ENCODE measurements around the gene OPRD1.

OPRD1 gene

DNA sequence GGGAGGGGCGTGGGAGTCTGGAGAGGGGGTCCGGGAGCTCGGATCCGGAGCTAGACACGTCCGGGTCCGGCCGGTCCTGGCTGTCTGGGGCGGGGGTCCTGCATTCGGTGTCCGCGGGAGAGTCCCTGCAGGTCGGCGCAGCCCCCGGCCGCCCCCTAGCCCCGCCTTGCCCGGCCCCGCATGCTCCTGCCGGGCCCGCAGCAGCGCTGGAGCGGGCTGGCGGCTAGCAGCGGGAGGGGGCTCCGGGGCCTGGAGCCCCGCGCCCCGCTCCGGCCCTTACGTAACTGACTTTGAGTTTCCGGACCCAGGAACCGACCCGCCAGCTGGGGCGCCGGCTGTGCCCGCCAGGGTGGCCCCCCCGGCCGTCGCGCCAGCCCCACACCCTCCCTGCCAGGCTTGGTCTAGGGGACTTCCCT is 75.5 kb downstream of the OPRD1 start:
- Mint-ChIP-seq H3K4me1 (peaks cover 21% of the 10 kb centered on the region), H3K27me3 (ENCODE audit: low read depth) (peaks cover 33% of the 10 kb centered on the region), H3K4me3 (peak overlapping the region; percentile 94 to 97 (median 94)), H3K27ac (peak overlapping the region; percentile 30 to 83 (median 56)), H3K9me3 (no peaks in the 10 kb centered on the region), H3K36me3 (ENCODE audit: low read depth) (no peaks in the 10 kb centered on the region)
- TF ChIP-seq, protein P1, sequence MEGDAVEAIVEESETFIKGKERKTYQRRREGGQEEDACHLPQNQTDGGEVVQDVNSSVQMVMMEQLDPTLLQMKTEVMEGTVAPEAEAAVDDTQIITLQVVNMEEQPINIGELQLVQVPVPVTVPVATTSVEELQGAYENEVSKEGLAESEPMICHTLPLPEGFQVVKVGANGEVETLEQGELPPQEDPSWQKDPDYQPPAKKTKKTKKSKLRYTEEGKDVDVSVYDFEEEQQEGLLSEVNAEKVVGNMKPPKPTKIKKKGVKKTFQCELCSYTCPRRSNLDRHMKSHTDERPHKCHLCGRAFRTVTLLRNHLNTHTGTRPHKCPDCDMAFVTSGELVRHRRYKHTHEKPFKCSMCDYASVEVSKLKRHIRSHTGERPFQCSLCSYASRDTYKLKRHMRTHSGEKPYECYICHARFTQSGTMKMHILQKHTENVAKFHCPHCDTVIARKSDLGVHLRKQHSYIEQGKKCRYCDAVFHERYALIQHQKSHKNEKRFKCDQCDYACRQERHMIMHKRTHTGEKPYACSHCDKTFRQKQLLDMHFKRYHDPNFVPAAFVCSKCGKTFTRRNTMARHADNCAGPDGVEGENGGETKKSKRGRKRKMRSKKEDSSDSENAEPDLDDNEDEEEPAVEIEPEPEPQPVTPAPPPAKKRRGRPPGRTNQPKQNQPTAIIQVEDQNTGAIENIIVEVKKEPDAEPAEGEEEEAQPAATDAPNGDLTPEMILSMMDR (IDR thresholded peaks at IDR 0.05; ENCODE audit: unreplicated experiment in 3 of 3): no peak

DNA sequence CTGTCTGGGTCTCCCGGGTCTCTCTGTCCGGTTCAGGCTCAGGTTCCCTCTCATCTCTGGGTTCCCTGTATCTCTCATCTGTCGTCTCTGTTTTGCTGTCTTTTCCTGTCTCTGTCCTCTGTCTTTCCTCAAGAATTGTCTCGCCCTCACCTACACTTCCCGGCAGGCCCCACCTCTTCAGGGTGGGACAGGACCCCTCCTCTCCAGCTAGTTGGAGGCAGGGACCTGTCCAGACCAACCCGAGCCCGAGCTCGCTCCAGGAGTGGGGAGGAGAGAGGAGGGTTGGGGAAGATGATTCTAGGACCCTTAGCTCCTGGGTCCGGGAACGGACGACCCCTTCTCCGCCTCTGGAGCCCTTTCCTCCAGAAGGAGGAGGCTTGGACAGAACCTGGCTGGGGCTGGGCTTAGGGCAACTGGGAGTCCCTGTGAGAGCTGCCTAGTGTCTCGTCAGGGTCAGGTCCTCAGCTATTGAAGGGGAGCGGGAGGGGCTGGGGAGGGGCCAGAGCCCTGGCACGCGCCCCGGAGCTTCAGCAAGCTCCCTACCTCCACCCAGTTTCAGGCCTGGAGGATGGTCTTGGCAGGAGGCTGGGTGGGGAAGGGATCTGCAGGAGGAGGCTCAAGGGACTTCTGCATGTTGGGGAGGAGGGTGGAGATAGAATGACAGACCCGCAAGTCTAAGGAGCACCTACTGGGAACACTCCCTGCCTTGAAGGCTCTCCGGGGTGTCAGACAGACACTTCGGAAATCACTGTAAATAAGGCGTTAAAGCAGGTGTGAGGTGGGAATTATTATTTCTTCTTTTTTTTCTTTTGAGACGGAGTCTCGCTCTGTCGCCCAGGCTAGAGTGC is 76.1 kb downstream of the OPRD1 start:
- Mint-ChIP-seq H3K27ac (peak overlapping the region; percentile 30 to 83 (median 56)), H3K9me3 (no peaks in the 10 kb centered on the region), H3K36me3 (ENCODE audit: low read depth) (no peaks in the 10 kb centered on the region), H3K4me3 (peak overlapping the region; percentile 94 to 97 (median 94)), H3K4me1 (peaks cover 21% of the 10 kb centered on the region), H3K27me3 (ENCODE audit: low read depth) (peaks cover 33% of the 10 kb centered on the region)
- TF ChIP-seq, protein P1 (IDR thresholded peaks at IDR 0.05; ENCODE audit: unreplicated experiment in 3 of 3): no peak

DNA sequence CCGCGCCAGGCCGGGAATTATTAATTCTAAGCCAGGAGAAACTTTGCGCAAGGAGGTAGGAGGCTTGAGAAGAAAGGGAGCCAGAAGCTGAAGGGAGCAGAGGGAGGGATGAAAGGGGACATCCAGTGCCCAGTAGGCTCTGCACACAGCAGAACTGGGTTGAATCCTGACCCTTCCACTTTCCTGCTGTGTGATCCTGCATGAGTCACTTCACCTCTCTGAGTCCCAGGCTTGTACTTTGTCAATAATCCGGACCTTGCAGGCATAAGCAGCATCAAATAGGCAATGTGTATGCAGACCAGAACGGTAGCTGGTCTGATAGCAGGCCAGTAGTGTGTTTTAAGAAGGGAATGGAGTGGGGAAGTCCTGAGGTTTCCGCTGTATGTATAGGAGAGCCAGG is 76.9 kb downstream of the OPRD1 start:
- TF ChIP-seq, protein P1 (IDR thresholded peaks at IDR 0.05; ENCODE audit: unreplicated experiment in 3 of 3): no peak
- Mint-ChIP-seq H3K27ac (no peak overlapping the region), H3K36me3 (ENCODE audit: low read depth) (no peaks in the 10 kb centered on the region), H3K4me1 (peaks cover 21% of the 10 kb centered on the region), H3K4me3 (peak overlapping the region; percentile 68 to 94 (median 71)), H3K27me3 (ENCODE audit: low read depth) (peaks cover 33% of the 10 kb centered on the region), H3K9me3 (no peaks in the 10 kb centered on the region)

DNA sequence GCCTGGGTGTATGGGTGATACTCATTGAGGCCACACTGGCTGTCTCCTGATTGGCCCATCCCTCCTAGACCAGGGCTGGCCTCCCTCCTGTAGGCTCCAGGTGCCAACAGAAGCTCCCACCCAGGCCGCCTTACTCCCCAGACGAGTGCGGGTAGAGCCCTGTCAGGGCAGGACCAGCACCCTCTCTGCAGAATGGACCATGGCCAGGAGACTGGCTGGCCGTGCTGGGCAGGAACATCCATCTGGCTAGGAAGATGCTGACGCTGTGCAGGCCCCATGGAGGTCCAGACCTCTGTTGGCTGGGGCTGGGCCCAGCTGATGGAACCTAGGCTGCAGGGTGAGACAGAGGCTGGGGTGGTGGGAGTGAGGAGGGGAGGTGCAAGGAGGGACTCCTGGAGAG is 77.4 kb downstream of the OPRD1 start:
- no peaks in the 10 kb centered on the region for H3K9me3 Mint-ChIP-seq

DNA sequence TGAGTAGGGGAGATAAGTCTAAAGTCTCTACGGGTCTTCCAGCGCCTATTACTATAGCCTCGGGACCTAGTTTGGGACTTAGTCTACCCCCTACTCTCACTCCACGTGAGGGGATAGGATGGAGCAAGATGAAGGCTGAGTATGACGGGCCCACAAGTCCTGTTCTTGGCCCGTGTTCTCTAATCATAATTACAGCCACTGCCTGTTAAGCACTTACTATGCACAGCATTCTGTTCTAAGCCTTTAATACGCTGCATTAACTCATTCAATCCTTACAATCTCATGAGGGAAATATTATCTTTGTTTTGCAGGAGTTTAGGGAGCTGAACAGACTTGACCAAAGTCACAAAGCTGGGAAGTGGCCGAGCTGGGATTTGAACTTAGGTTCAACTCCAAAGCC is 78.5 kb downstream of the OPRD1 start:
- Mint-ChIP-seq H3K27me3 (ENCODE audit: low read depth) (peaks cover 31% of the 10 kb centered on the region), H3K36me3 (ENCODE audit: low read depth) (no peaks in the 10 kb centered on the region), H3K4me3 (no peak overlapping the region), H3K27ac (no peak overlapping the region), H3K9me3 (no peaks in the 10 kb centered on the region), H3K4me1 (peaks cover 12% of the 10 kb centered on the region)
- TF ChIP-seq, protein P1 (IDR thresholded peaks at IDR 0.05; ENCODE audit: unreplicated experiment in 3 of 3): no peak

More for the DNA sequence above, 77.4 kb downstream of the OPRD1 start:
- no peaks in the 10 kb centered on the region for H3K36me3 Mint-ChIP-seq (ENCODE audit: low read depth)
- H3K27ac Mint-ChIP-seq: no peak overlapping the region
- TF ChIP-seq, protein P1 (IDR thresholded peaks at IDR 0.05; ENCODE audit: unreplicated experiment in 3 of 3): no peak
- H3K4me3 Mint-ChIP-seq: peak overlapping the region in 1 of 3 experiments; percentile 68
- peaks cover 20% of the 10 kb centered on the region for H3K4me1 Mint-ChIP-seq
- H3K27me3 Mint-ChIP-seq (ENCODE audit: low read depth): peaks cover 35% of the 10 kb centered on the region

DNA sequence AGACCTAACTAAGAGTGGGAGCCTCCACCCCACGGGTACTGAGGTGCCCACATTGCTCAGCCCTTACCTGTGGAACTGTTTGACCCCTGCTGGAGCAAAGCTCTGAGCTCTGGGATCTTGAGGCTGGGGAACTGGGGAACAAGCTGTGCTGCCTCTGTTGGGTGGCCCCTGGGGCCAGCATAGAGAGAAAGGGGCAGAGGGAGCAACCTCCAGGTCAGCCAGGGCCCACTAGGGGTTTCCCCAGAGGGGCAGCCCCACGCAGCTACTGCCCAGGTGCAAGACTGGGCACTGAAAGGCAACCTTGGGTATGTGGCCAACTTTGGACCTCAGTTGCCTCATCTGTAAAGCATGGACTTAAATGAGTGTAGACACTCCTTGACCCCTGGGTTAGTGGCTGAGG is 78.9 kb downstream of the OPRD1 start:
- Mint-ChIP-seq H3K9me3 (no peaks in the 10 kb centered on the region), H3K27ac (no peak overlapping the region), H3K4me1 (peaks cover 12% of the 10 kb centered on the region), H3K4me3 (no peak overlapping the region), H3K27me3 (ENCODE audit: low read depth) (peaks cover 31% of the 10 kb centered on the region), H3K36me3 (ENCODE audit: low read depth) (no peaks in the 10 kb centered on the region)
- TF ChIP-seq, protein P1 (IDR thresholded peaks at IDR 0.05; ENCODE audit: unreplicated experiment in 3 of 3): no peak
